Mucosa of rectum (tissue), 2 donors: ENCODE results near the gene PCDHB3.
"Not testable (repeated sequence)": the region's sequence is repeated elsewhere in the genome, so short reads cannot be mapped to it uniquely, and the experiment has no call there.

ENCODE experiments used
- H3K27ac ChIP-seq, 2 donors: one replicate each; pipeline ENCODE4 v1.7.0; 2013; ENCODE audit warnings: inconsistent platforms in 2 of 2, low read depth in 2 of 2, low read length in 2 of 2
- H3K27me3 ChIP-seq, 2 donors: one replicate each; pipeline ENCODE4 v1.7.0; 2013; ENCODE audit warnings: low read length in 2 of 2; ENCODE audit not compliant: control insufficient read depth in 2 of 2, insufficient read depth in 2 of 2
- H3K36me3 ChIP-seq, 2 donors: one replicate each; pipeline ENCODE4 v1.7.0; 2013; ENCODE audit warnings: low read length in 2 of 2; ENCODE audit not compliant: control insufficient read depth in 2 of 2, insufficient read depth in 2 of 2
- H3K4me1 ChIP-seq, 2 donors: one replicate each; pipeline ENCODE4 v1.7.0; 2013; ENCODE audit warnings: low read length in 2 of 2, mild to moderate bottlenecking in 1 of 2; ENCODE audit not compliant: control insufficient read depth in 2 of 2, insufficient read depth in 2 of 2
- H3K4me3 ChIP-seq, 2 donors: one replicate each; pipeline ENCODE4 v1.7.0; 2013; ENCODE audit warnings: low read length in 2 of 2
- H3K9ac ChIP-seq, 2 donors: one replicate each; pipeline ENCODE4 v1.7.0; 2013; ENCODE audit warnings: low read length in 2 of 2, low read depth in 1 of 2, mild to moderate bottlenecking in 1 of 2
- H3K9me3 ChIP-seq, 2 donors: one replicate each; pipeline ENCODE4 v1.7.0; 2013; ENCODE audit warnings: low read length in 2 of 2; ENCODE audit not compliant: control insufficient read depth in 2 of 2
- donor health status: healthy.
- donor health status: Normal muscosa, but diverticular disease.

Gene PCDHB3

DNA sequence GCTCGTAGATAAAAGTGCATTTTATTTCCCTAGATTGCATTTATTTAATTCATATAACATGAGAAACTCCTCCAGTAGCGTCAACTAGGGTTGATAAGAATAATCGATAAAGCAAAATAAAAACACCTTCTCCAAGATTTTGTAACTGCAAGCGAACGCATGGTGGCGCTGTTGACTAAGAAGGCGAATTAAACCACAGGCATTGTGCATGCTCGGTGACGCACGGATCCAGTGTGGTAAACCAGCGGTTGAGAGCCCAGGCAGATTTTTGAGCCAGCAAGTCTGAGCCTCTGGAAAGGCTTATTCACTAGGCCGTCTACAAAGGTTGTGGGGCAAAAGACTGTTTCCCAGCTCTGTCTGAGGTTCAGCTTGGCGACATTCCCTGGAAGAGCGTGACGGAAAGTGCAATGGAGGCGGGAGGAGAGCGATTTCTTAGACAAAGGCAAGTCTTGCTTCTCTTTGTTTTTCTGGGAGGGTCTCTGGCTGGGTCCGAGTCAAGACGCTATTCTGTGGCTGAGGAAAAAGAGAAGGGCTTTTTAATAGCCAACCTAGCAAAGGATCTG is at the start of gene PCDHB3:
Gene PCDHB3, plus strand, starts transcription at position 231 of the 563 bp plus-strand sequence. Its CDS starts 177 bp downstream, at position 408.
- Histone ChIP-seq H3K4me3 (peak within 1 kb of the TSS in 1 of 2 donors; percentile 59), H3K27me3 (no peaks in the 10 kb centered on the region), H3K9me3 (peaks cover 0 to 8% of the 10 kb centered on the region in 2 donors), H3K36me3 (no peaks in the 10 kb centered on the region), H3K9ac (no peak within 1 kb of the TSS), H3K4me1 (no peaks in the 10 kb centered on the region), H3K27ac (no peak within 1 kb of the TSS)

- H3K27ac ChIP-seq = no peak within 1 kb of the TSS
- no peak within 1 kb of the TSS for H3K9ac ChIP-seq
- peaks cover 0 to 2% of the 10 kb centered on the region in 2 donors for H3K9me3 ChIP-seq
- H3K4me1 ChIP-seq = no peaks in the 10 kb centered on the region
- H3K27me3 ChIP-seq = no peaks in the 10 kb centered on the region
- no peaks in the 10 kb centered on the region for H3K36me3 ChIP-seq
- H3K4me3 ChIP-seq = peak within 1 kb of the TSS; percentile 31 to 61
Observed at GRCh38 chr5:141050622-141051520, 49.4 kb upstream of the PCDHB3 start, which contains the start of gene PCDHB1. Gene PCDHB1, plus strand, starts transcription at chr5:141051374. Its CDS starts 97 bp downstream, at chr5:141051471.

GRCh38 chr5:141051521-141051866 is 48.8 kb upstream of the PCDHB3 start:
- Histone ChIP-seq H3K9me3 (peaks cover 0 to 2% of the 10 kb centered on the region in 2 donors), H3K4me3 (peak overlapping the region; percentile 31 to 61), H3K4me1 (no peaks in the 10 kb centered on the region), H3K36me3 (no peaks in the 10 kb centered on the region), H3K9ac (no peak overlapping the region), H3K27ac (no peak overlapping the region), H3K27me3 (no peaks in the 10 kb centered on the region)

DNA sequence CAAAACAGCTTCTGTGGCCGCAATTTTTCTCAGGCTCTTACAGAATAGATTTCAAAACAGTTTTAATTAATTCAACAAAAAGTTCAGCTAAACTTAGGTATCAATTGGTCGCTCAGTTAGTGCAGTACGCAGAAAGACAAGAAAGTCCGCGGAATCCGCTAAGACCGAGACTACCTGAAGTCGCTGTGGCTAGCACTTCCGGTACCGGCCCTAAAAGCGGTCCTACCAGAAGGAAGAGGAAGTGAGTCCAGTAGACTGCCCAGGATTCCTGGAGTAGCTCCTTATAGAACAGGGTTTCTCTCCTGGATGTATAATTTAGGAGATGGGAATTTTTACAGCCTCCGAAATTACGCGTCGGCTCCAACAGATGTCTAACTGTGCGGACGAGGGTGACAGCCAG is 22.4 kb upstream of the PCDHB3 start:
- no peaks in the 10 kb centered on the region for H3K27me3 ChIP-seq
- no peak overlapping the region for H3K4me3 ChIP-seq
- H3K27ac ChIP-seq = no peak overlapping the region
- no peaks in the 10 kb centered on the region for H3K4me1 ChIP-seq
- no peak overlapping the region for H3K9ac ChIP-seq
- H3K9me3 ChIP-seq = no peaks in the 10 kb centered on the region
- no peaks in the 10 kb centered on the region for H3K36me3 ChIP-seq

- Histone ChIP-seq H3K36me3 (no peaks in the 10 kb centered on the region), H3K27ac (no peak overlapping the region), H3K9ac (no peak overlapping the region), H3K27me3 (no peaks in the 10 kb centered on the region), H3K9me3 (peaks cover 0 to 3% of the 10 kb centered on the region in 2 donors), H3K4me3 (no peak overlapping the region), H3K4me1 (no peaks in the 10 kb centered on the region)
Observed at GRCh38 chr5:141082228-141082627, 18.0 kb upstream of the PCDHB3 start.

DNA sequence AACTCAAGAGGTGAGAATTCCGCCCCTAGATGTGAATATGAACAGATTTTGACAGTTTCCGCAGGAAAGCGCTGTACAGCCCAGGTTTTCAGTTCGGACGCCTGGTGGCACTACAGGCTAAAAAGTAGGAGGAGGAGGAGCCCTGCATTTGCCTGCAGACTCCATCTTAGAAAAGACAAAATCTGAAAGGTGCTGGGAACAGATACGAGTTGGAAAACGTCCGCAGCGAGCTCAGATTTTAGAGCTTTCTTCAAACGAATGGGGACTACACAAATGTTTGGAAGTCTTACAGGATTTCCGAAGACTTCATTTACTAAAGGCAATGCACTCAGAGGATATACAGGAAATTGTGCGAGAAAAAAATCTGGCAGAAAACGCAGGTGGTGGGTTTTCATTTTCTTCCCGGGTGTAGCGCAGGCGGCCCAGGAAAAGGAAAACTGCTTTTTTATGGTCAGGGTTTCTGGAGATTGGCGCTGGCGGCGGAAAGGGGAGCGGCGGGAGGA is 15.7 kb upstream of the PCDHB3 start:
- H3K9ac ChIP-seq = no peak overlapping the region
- no peaks in the 10 kb centered on the region for H3K4me1 ChIP-seq
- no peaks in the 10 kb centered on the region for H3K27me3 ChIP-seq
- H3K9me3 ChIP-seq = peaks cover 0 to 3% of the 10 kb centered on the region in 2 donors
- no peak overlapping the region for H3K27ac ChIP-seq
- H3K4me3 ChIP-seq = peak overlapping the region; percentile 30 to 65
- no peaks in the 10 kb centered on the region for H3K36me3 ChIP-seq

DNA sequence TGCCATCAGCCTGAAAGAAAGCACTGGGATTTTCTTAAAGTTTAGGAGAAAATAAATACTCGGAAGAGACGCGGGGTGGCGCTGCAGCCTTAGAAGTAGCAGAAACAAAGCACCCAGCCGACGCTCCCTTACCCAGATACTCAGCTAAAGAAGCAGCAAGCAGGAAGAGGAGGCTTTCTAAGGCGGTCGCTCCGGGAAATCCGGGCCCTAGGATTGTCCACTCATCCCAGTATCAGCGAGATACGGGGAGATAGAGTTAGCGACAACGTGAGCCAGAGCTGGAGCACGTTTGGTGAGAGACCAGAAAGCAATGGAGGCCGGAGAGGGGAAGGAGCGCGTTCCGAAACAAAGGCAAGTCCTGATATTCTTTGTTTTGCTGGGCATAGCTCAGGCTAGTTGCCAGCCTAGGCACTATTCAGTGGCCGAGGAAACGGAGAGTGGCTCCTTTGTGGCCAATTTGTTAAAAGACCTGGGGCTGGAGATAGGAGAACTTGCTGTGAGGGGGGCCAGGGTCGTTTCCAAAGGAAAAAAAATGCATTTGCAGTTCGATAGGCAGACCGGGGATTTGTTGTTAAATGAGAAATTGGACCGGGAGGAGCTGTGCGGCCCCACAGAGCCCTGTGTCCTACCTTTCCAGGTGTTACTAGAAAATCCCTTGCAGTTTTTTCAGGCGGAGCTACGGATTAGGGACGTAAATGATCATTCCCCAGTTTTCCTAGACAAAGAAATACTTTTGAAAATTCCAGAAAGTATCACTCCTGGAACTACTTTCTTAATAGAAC is 5.6 kb upstream of the PCDHB3 start, which contains the start of gene PCDHB2:
Gene PCDHB2, plus strand, starts transcription at position 135 of the 782 bp plus-strand sequence. Its CDS starts 176 bp downstream, at position 311.
- Histone ChIP-seq H3K27me3 (no peaks in the 10 kb centered on the region), H3K9ac (no peak within 1 kb of the TSS), H3K4me3 (peak within 1 kb of the TSS; percentile 11 to 65), H3K36me3 (no peaks in the 10 kb centered on the region), H3K27ac (no peak within 1 kb of the TSS), H3K4me1 (no peaks in the 10 kb centered on the region), H3K9me3 (peaks cover 0 to 11% of the 10 kb centered on the region in 2 donors)

DNA sequence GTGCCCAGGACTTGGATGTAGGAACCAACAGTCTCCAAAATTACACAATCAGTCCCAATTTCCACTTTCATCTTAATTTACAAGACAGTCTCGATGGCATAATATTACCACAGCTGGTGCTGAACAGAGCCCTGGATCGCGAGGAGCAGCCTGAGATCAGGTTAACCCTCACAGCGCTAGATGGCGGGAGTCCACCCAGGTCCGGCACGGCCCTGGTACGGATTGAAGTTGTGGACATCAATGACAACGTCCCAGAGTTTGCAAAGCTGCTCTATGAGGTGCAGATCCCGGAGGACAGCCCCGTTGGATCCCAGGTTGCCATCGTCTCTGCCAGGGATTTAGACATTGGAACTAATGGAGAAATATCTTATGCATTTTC is 5.0 kb upstream of the PCDHB3 start:
- no peak overlapping the region for H3K9ac ChIP-seq
- no peaks in the 10 kb centered on the region for H3K27me3 ChIP-seq
- peaks cover 0 to 11% of the 10 kb centered on the region in 2 donors for H3K9me3 ChIP-seq
- no peaks in the 10 kb centered on the region for H3K36me3 ChIP-seq
- no peaks in the 10 kb centered on the region for H3K4me1 ChIP-seq
- no peak overlapping the region for H3K27ac ChIP-seq
- H3K4me3 ChIP-seq = no peak overlapping the region

- not testable (repeated sequence) for H3K9ac ChIP-seq, H3K27me3 ChIP-seq, H3K27ac ChIP-seq, H3K4me3 ChIP-seq, H3K4me1 ChIP-seq, H3K36me3 ChIP-seq
- H3K9me3 ChIP-seq = peaks cover 0 to 16% of the 10 kb centered on the region in 2 donors
Observed at GRCh38 chr5:141096181-141096580, 4.1 kb upstream of the PCDHB3 start.
